Ishikawa (cell line): ENCODE data around the gene TBX6.

Experiments
- CREB1 ChIP-seq: IDR thresholded peaks from 2 replicates; pipeline ENCODE4 v1.6.1; 2012; ENCODE audit warnings: low read depth
- EGR1 ChIP-seq: IDR thresholded peaks from 2 replicates; pipeline ENCODE4 v1.6.1; 2012
- EP300 ChIP-seq: IDR thresholded peaks from 2 replicates; pipeline ENCODE4 v1.6.1; 2012; ENCODE audit warnings: borderline replicate concordance
- FOXM1 ChIP-seq: IDR thresholded peaks from 2 replicates; pipeline ENCODE4 v1.6.1; 2012; ENCODE audit warnings: low read depth, borderline replicate concordance
- NFIC ChIP-seq: IDR thresholded peaks from 2 replicates; pipeline ENCODE4 v1.6.1; 2012
- RAD21 ChIP-seq: IDR thresholded peaks from 2 replicates; pipeline ENCODE4 v1.6.1; 2012; ENCODE audit warnings: low read depth
- TAF1 ChIP-seq: IDR thresholded peaks from 2 replicates; pipeline ENCODE4 v1.6.1; 2012; ENCODE audit warnings: low read depth, mild to moderate bottlenecking
- TCF12 ChIP-seq: IDR thresholded peaks from 2 replicates; pipeline ENCODE4 v1.6.1; 2012; ENCODE audit warnings: low read depth
- YY1 ChIP-seq: IDR thresholded peaks from 2 replicates; pipeline ENCODE4 v1.6.1; 2012; ENCODE audit warnings: low read depth
- ZBTB7A ChIP-seq: IDR thresholded peaks from 2 replicates; pipeline ENCODE4 v1.6.1; 2012; ENCODE audit warnings: low read depth
- TF ChIP-seq, protein P1 (sequence below): IDR thresholded peaks from 2 replicates; pipeline ENCODE4 v1.6.1; 2012; ENCODE audit warnings: low read depth, mild to moderate bottlenecking

Gene TBX6

DNA sequence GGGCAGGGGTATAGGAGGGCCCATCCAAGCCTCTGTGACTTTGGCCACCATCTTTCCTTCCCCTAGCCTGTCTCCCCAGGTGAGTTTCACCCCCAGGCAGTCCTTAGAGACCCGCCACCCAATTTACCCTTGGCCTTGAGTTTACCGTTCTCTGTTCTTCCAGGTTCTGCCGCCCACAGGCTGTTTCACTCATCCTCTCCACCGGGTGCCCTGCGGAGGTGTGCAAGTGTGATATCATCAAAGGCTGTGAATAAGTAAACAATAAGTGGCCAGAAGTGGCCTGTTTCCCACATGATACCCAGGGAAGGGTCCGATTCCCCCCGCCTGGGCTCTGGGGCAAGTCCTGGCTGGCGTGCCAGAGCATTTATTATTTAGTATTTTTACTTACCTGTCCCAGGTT lies 45.5 kb downstream of the TBX6 start:
- no peak for TF ChIP-seq CREB1
- TF ChIP-seq FOXM1 = no peak
- no peak for TF ChIP-seq ZBTB7A

DNA sequence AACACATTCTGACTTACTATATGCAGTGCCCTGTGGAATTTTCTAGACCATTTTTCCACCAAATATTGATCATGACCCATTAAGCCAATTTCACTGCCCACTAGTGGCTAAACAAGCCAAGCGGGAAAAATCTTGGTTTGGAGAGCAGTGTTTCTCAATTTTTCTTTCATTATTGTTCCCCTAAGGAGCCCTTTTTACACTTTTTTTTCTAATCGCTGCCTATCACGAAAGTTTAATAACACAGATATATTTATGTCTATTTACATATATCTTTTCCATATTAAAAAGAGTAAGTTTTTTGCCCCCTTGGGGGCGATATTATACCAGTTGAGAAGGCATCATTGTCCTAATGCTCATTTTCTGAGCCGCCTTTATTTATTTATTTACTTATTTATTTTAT lies 49.9 kb downstream of the TBX6 start:
- no peak for TF ChIP-seq NFIC
- no peak for TF ChIP-seq FOXM1
- TF ChIP-seq ZBTB7A = no peak
- no peak for TF ChIP-seq EGR1
- TF ChIP-seq RAD21 = peak; percentile 49
- no peak for TF ChIP-seq TCF12
- TF ChIP-seq TAF1 = no peak
- TF ChIP-seq, protein P1, sequence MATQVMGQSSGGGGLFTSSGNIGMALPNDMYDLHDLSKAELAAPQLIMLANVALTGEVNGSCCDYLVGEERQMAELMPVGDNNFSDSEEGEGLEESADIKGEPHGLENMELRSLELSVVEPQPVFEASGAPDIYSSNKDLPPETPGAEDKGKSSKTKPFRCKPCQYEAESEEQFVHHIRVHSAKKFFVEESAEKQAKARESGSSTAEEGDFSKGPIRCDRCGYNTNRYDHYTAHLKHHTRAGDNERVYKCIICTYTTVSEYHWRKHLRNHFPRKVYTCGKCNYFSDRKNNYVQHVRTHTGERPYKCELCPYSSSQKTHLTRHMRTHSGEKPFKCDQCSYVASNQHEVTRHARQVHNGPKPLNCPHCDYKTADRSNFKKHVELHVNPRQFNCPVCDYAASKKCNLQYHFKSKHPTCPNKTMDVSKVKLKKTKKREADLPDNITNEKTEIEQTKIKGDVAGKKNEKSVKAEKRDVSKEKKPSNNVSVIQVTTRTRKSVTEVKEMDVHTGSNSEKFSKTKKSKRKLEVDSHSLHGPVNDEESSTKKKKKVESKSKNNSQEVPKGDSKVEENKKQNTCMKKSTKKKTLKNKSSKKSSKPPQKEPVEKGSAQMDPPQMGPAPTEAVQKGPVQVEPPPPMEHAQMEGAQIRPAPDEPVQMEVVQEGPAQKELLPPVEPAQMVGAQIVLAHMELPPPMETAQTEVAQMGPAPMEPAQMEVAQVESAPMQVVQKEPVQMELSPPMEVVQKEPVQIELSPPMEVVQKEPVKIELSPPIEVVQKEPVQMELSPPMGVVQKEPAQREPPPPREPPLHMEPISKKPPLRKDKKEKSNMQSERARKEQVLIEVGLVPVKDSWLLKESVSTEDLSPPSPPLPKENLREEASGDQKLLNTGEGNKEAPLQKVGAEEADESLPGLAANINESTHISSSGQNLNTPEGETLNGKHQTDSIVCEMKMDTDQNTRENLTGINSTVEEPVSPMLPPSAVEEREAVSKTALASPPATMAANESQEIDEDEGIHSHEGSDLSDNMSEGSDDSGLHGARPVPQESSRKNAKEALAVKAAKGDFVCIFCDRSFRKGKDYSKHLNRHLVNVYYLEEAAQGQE = no peak

DNA sequence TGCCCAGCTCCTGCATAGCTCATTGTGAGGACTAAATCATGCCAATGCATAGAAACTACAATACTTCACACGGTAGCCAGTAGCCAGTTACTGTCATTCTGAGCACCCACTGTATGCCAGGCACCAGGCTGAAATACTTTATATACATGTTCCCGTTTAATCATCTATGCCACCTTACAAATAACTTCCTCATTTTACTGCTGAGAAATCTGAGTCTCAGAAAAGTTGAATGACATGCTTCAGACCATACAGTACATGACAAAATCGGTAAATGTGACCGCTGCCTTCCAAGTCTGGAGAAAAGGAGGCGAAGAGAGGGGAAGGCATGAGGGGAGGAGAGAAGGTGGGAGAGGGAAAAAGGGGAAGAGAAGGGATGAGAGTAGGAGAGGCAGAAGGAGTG lies 51.5 kb downstream of the TBX6 start:
- no peak for TF ChIP-seq NFIC
- TF ChIP-seq YY1 = no peak
- no peak for TF ChIP-seq RAD21
- TF ChIP-seq EP300 = no peak
